Uterus (tissue), 4 donors: ENCODE measurements around the gene CD96. TPM values are rescaled to one million over a fixed set of nuclear protein-coding genes. Genes with fewer than 3 reads are reported as not detected.

Experiments
- DNase-seq, 2 donors: peaks; one replicate each; pipeline ENCODE4 v3.0.0-alpha.2; 2019 to 2020
- H3K27ac ChIP-seq, 2 donors: fragments of 200-600 bp; sonication (generic); 1 replicate in 1 of 2; 2 replicates in 1 of 2; pipeline ENCODE4 v1.5.1; 2016 to 2018
- H3K27me3 ChIP-seq, 2 donors: fragments of 200-600 bp; sonication (generic); one replicate each; pipeline ENCODE4 v1.5.1; 2018 to 2019; ENCODE audit warnings: control low read depth in 1 of 2
- H3K36me3 ChIP-seq, 2 donors: fragments of 200-600 bp; sonication (generic); one replicate each; pipeline ENCODE4 v1.5.1; 2019; ENCODE audit warnings: control low read depth in 1 of 2
- H3K4me1 ChIP-seq, 2 donors: fragments of 200-600 bp; sonication (generic); one replicate each; pipeline ENCODE4 v1.5.1; 2018 to 2019; ENCODE audit warnings: control low read depth in 1 of 2
- H3K4me3 ChIP-seq, 2 donors: fragments of 200-600 bp; sonication (generic); 1 replicate in 1 of 2; 2 replicates in 1 of 2; pipeline ENCODE4 v1.5.1; 2018 to 2019; ENCODE audit warnings: mild to moderate bottlenecking in 1 of 2
- H3K9me3 ChIP-seq, 2 donors: fragments of 200-600 bp; sonication (generic); one replicate each; pipeline ENCODE4 v1.5.1; 2019; ENCODE audit warnings: control low read depth in 1 of 2
- POLR2A ChIP-seq, 2 donors: fragments of 450-650 bp; IDR thresholded peaks; one replicate each; pipeline ENCODE4 v1.6.1; 2016; ENCODE audit warnings: antibody characterized with exemption in 2 of 2, mild to moderate bottlenecking in 1 of 2, moderate library complexity in 1 of 2
- intact Hi-C: fragments of 100-400 bp; cut with DNase I; formaldehyde crosslinking; loops from one replicate; pipeline ENCODE4 v1.15.1; 2023; ENCODE audit warnings: low total_unique reads
- total RNA-seq, 4 donors: library from RNA; depleted of rRNA in 3 of 4; stranded (reverse); fragments of >200 nt in 3 of 4; gene quantifications; one replicate each; pipeline versions ENCODE4 v1.1.0 to v1.2.4, GENCODE V29; 2014 to 2023
- TF ChIP-seq, protein P1 (sequence below), 4 experiments: fragments of 200-600 bp in 2 of 4; fragments of 450-650 bp in 2 of 4; sonication (generic) in 2 of 4; IDR thresholded peaks; one replicate each; pipeline ENCODE4 v1.5.1; 2016 to 2019; ENCODE audit warnings: antibody characterized with exemption in 4 of 4, mild to moderate bottlenecking in 2 of 4, moderate library complexity in 1 of 4
- donor health status: DM: yes; HTN: yes; CAD: no.

CD96 gene
- total RNA-seq, 4 donors from 2014 or later = 1.0 to 2.8 (median 2.2) TPM

- Histone ChIP-seq H3K4me3 (no peak overlapping the region), H3K4me1 (no peaks in the 10 kb centered on the region), H3K9me3 (no peaks in the 10 kb centered on the region), H3K36me3 (no peaks in the 10 kb centered on the region), H3K27ac (no peak overlapping the region), H3K27me3 (no peaks in the 10 kb centered on the region)
- DNase-seq = no peak
- TF ChIP-seq, protein P1, sequence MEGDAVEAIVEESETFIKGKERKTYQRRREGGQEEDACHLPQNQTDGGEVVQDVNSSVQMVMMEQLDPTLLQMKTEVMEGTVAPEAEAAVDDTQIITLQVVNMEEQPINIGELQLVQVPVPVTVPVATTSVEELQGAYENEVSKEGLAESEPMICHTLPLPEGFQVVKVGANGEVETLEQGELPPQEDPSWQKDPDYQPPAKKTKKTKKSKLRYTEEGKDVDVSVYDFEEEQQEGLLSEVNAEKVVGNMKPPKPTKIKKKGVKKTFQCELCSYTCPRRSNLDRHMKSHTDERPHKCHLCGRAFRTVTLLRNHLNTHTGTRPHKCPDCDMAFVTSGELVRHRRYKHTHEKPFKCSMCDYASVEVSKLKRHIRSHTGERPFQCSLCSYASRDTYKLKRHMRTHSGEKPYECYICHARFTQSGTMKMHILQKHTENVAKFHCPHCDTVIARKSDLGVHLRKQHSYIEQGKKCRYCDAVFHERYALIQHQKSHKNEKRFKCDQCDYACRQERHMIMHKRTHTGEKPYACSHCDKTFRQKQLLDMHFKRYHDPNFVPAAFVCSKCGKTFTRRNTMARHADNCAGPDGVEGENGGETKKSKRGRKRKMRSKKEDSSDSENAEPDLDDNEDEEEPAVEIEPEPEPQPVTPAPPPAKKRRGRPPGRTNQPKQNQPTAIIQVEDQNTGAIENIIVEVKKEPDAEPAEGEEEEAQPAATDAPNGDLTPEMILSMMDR (IDR thresholded peaks at IDR 0.05) = peak in 2 of 4 experiments; percentile 12 to 27
- TF ChIP-seq POLR2A (IDR thresholded peaks at IDR 0.05) = no peak
- intact Hi-C loops = no loop called here
Observed at GRCh38 chr3:111691293-111691909, 149.4 kb downstream of the CD96 start.

GRCh38 chr3:111692593-111693552 lies 150.9 kb downstream of the CD96 start:
- Histone ChIP-seq H3K27ac (no peak overlapping the region), H3K36me3 (no peaks in the 10 kb centered on the region), H3K4me1 (no peaks in the 10 kb centered on the region), H3K9me3 (no peaks in the 10 kb centered on the region), H3K27me3 (no peaks in the 10 kb centered on the region), H3K4me3 (no peak overlapping the region)
- intact Hi-C loops = no loop called here
- no peak for DNase-seq
- no peak for TF ChIP-seq POLR2A (IDR thresholded peaks at IDR 0.05)
- TF ChIP-seq, protein P1 (IDR thresholded peaks at IDR 0.05) = no peak

- intact Hi-C loops = no loop called here
- Histone ChIP-seq H3K4me1 (no peaks in the 10 kb centered on the region), H3K27ac (no peak overlapping the region), H3K4me3 (no peak overlapping the region), H3K9me3 (no peaks in the 10 kb centered on the region), H3K27me3 (no peaks in the 10 kb centered on the region), H3K36me3 (no peaks in the 10 kb centered on the region)
- TF ChIP-seq, protein P1 (IDR thresholded peaks at IDR 0.05) = no peak
- DNase-seq = no peak
Observed at GRCh38 chr3:111694471-111694870, 152.5 kb downstream of the CD96 start.

DNA sequence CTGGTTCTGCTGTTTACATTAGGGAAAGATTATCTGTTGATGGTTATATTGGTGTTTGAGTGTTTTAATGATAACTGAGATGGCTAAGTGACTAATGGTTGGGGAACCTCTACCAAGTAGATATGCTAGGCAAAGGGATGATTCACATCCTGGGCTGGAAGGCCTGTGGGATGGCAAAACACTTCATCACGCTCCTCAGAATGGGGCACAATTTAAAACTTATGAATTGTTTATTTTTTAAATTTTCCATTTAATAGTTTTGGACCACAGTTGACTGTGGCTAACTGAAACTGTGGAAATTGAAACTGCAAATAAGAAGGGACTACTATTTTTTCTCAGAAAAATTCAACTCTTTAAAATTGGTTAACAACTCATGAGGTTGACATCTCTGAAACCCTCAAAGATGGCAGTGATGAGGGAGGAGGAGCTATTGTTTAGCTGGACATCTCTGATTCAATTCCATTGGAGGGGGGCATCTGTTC lies 153.7 kb downstream of the CD96 start:
- intact Hi-C loops = no loop called here
- no peak overlapping the region for H3K27ac ChIP-seq
- no peaks in the 10 kb centered on the region for H3K36me3 ChIP-seq
- TF ChIP-seq POLR2A (IDR thresholded peaks at IDR 0.05) = no peak
- TF ChIP-seq, protein P1 (IDR thresholded peaks at IDR 0.05) = no peak
- H3K4me3 ChIP-seq = no peak overlapping the region
- no peaks in the 10 kb centered on the region for H3K4me1 ChIP-seq
- DNase-seq = no peak
- no peaks in the 10 kb centered on the region for H3K9me3 ChIP-seq
- no peaks in the 10 kb centered on the region for H3K27me3 ChIP-seq

GRCh38 chr3:111700054-111700453 lies 158.1 kb downstream of the CD96 start:
- H3K4me3 ChIP-seq = no peak overlapping the region
- H3K27ac ChIP-seq = no peak overlapping the region
- intact Hi-C loops = no loop called here
- no peak for DNase-seq
- TF ChIP-seq, protein P1 (IDR thresholded peaks at IDR 0.05) = no peak
- no peak for TF ChIP-seq POLR2A (IDR thresholded peaks at IDR 0.05)
- H3K27me3 ChIP-seq = no peaks in the 10 kb centered on the region
- no peaks in the 10 kb centered on the region for H3K4me1 ChIP-seq
- H3K36me3 ChIP-seq = no peaks in the 10 kb centered on the region
- H3K9me3 ChIP-seq = no peaks in the 10 kb centered on the region
